SK-N-SH treated with all-trans-retinoic acid at 6 μM for 48 hours (cell line): ENCODE results near the gene RAPH1.

Experiments used
- ATAC-seq: fragments of 200-7000 bp; cut with Tn5 transposase; 3 replicates; pipeline ENCODE4 v1.9.1; 2020; ENCODE audit warnings: mild to moderate bottlenecking, moderate library complexity
- ARNTL ChIP-seq: fragments of 450-650 bp; formaldehyde crosslinking; IDR thresholded peaks from 2 replicates; pipeline ENCODE4 v1.5.0; 2020; ENCODE audit warnings: low read depth, mild to moderate bottlenecking, moderate library complexity, borderline replicate concordance
- BACH2 ChIP-seq: fragments of 250-450 bp; sonication (Bioruptor Pico); IDR thresholded peaks from 2 replicates; pipeline ENCODE4 v1.9.0; 2021; ENCODE audit warnings: mild to moderate bottlenecking, borderline replicate concordance
- CSDC2 ChIP-seq: fragments of 250-450 bp; sonication (Bioruptor Pico); IDR thresholded peaks from 2 replicates; pipeline ENCODE4 v1.5.0; 2020; ENCODE audit warnings: mild to moderate bottlenecking, moderate library complexity
- ESRRG ChIP-seq: fragments of 250-450 bp; sonication (Bioruptor Pico); IDR thresholded peaks from 2 replicates; pipeline ENCODE4 v1.6.1; 2021; ENCODE audit warnings: mild to moderate bottlenecking
- GLIS3 ChIP-seq: fragments of 250-450 bp; sonication (Bioruptor Pico); IDR thresholded peaks from 2 replicates; pipeline ENCODE4 v1.5.0; 2020; ENCODE audit warnings: mild to moderate bottlenecking, moderate library complexity
- ISL1 ChIP-seq: fragments of 250-450 bp; sonication (Bioruptor Pico); IDR thresholded peaks from 2 replicates; pipeline ENCODE4 v2.1.2; 2022; ENCODE audit warnings: mild to moderate bottlenecking, moderate library complexity
- OSR1 ChIP-seq: fragments of 250-450 bp; sonication (Bioruptor Pico); IDR thresholded peaks from 2 replicates; pipeline ENCODE4 v1.8.0; 2022; ENCODE audit warnings: moderate library complexity, mild to moderate bottlenecking, inconsistent platforms
- RARB ChIP-seq: fragments of 250-450 bp; sonication (Bioruptor Pico); IDR thresholded peaks from 2 replicates; pipeline ENCODE4 v1.8.0; 2021; ENCODE audit warnings: mild to moderate bottlenecking, moderate library complexity
- SNAI2 ChIP-seq: fragments of 250-450 bp; sonication (Bioruptor Pico); IDR thresholded peaks from 2 replicates; pipeline ENCODE4 v1.5.0; 2020; ENCODE audit warnings: mild to moderate bottlenecking, moderate library complexity
- TCF4 ChIP-seq: fragments of 250-450 bp; sonication (Bioruptor Pico); IDR thresholded peaks from 2 replicates; pipeline ENCODE4 v1.8.0; 2021; ENCODE audit warnings: mild to moderate bottlenecking, moderate library complexity, borderline replicate concordance
- TOX ChIP-seq: fragments of 250-450 bp; sonication (Bioruptor Pico); IDR thresholded peaks from 2 replicates; pipeline ENCODE4 v1.8.0; 2021; ENCODE audit warnings: mild to moderate bottlenecking, moderate library complexity, borderline replicate concordance
- ZC3H10 ChIP-seq: fragments of 250-450 bp; sonication (Bioruptor Pico); IDR thresholded peaks from 2 replicates; pipeline ENCODE4 v1.5.1; 2021; ENCODE audit warnings: mild to moderate bottlenecking, moderate library complexity
- ZFP3 ChIP-seq: fragments of 250-450 bp; sonication (Bioruptor Pico); IDR thresholded peaks from 2 replicates; pipeline ENCODE4 v1.5.0; 2020; ENCODE audit warnings: mild to moderate bottlenecking, moderate library complexity
- ZFP30 ChIP-seq: fragments of 450-650 bp; formaldehyde crosslinking; IDR thresholded peaks from 2 replicates; pipeline ENCODE4 v1.5.0; 2022; ENCODE audit warnings: mild to moderate bottlenecking, moderate library complexity
- ZNF565 ChIP-seq: fragments of 450-650 bp; formaldehyde crosslinking; conservative IDR thresholded peaks from 2 replicates; pipeline ENCODE4 v1.5.0; 2020; ENCODE audit warnings: low read depth, mild to moderate bottlenecking, moderate library complexity
- ZNF70 ChIP-seq: fragments of 450-650 bp; formaldehyde crosslinking; IDR thresholded peaks from 2 replicates; pipeline ENCODE4 v1.5.0; 2020; ENCODE audit warnings: mild to moderate bottlenecking, moderate library complexity
- TF ChIP-seq, protein P1 (sequence below): fragments of 250-450 bp; sonication (Bioruptor Pico); IDR thresholded peaks from 2 replicates; pipeline ENCODE4 v1.8.0; 2021; ENCODE audit warnings: low read depth, mild to moderate bottlenecking, moderate library complexity, borderline replicate concordance
- TF ChIP-seq, protein P2 (sequence below): fragments of 250-450 bp; sonication (Bioruptor Pico); IDR thresholded peaks from 2 replicates; pipeline ENCODE4 v1.5.1; 2021; ENCODE audit warnings: mild to moderate bottlenecking, moderate library complexity
- TF ChIP-seq, protein P3 (sequence below): fragments of 250-450 bp; sonication (Bioruptor Pico); IDR thresholded peaks from 2 replicates; pipeline ENCODE4 v1.5.0; 2020; ENCODE audit warnings: mild to moderate bottlenecking, moderate library complexity
- TF ChIP-seq, protein P4 (sequence below): fragments of 250-450 bp; sonication (Bioruptor Pico); IDR thresholded peaks from 2 replicates; pipeline ENCODE4 v1.5.1; 2020; ENCODE audit warnings: low read depth, mild to moderate bottlenecking, moderate library complexity

RAPH1 gene

DNA sequence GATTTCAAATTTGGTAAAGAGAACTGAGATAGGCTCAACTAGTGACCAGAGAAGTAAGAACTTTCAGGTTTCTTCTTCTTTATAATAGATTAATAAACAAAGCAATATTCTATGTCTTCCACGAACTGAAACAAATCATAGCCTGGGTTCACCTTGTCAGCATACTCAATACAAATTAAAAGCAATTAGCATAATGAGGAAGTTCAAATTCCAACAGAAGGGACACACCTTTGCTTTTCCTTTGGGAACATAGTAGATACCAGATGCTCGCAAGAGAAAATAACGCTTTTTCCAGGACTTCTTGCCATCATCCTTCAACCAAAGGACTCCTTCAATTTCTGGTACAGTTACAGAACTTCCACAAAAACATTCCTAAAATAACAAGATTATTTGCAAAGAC is 79.9 kb downstream of the RAPH1 start (continued):
- TF ChIP-seq, protein P1, sequence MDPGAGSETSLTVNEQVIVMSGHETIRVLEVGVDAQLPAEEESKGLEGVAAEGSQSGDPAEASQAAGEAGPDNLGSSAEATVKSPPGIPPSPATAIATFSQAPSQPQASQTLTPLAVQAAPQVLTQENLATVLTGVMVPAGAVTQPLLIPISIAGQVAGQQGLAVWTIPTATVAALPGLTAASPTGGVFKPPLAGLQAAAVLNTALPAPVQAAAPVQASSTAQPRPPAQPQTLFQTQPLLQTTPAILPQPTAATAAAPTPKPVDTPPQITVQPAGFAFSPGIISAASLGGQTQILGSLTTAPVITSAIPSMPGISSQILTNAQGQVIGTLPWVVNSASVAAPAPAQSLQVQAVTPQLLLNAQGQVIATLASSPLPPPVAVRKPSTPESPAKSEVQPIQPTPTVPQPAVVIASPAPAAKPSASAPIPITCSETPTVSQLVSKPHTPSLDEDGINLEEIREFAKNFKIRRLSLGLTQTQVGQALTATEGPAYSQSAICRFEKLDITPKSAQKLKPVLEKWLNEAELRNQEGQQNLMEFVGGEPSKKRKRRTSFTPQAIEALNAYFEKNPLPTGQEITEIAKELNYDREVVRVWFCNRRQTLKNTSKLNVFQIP (CRISPR knock-in tag) = no peak
- no peak for TF ChIP-seq CSDC2
- TF ChIP-seq ESRRG = no peak

DNA sequence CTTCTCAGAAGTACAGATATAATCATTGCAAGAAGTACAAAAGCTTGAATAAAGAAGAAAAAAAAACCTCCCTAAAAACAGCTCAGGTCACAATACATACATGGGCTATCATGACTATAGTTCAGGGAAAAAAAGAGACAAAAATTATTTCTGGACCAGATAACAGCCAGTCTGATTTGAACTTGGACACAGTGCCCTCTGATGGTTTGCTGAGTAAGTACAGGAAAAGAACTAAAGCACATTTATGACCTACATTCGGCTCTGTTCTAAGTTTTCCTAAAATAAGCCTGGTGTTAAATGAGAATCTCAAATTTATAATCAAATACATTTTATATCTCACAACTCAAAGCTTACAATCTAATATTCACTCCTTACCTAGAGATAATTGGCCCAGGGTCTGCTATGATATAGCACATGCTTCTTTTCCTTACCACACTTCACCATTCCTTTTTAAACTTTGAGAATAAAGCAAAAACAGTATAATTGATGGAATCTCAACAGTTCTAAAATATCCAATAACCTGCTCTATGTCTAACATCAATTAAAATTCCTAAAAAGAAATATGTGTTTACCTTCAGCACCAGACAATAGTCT is 81.1 kb downstream of the RAPH1 start:
- peak; percentile 63 for ATAC-seq
- TF ChIP-seq TOX (CRISPR knock-in tag) (no peak), ZNF70 (CRISPR knock-in tag) (no peak), GLIS3 (CRISPR knock-in tag) (no peak), BACH2 (CRISPR knock-in tag) (no peak), RARB (no peak), SNAI2 (CRISPR knock-in tag) (no peak), ESRRG (no peak), ISL1 (no peak), ZFP30 (CRISPR knock-in tag) (no peak), ZFP3 (no peak), ARNTL (CRISPR knock-in tag) (no peak), ZNF565 (CRISPR knock-in tag) (no peak), CSDC2 (no peak), TCF4 (CRISPR knock-in tag) (no peak), OSR1 (CRISPR knock-in tag) (no peak), ZC3H10 (CRISPR knock-in tag) (no peak)
- TF ChIP-seq, protein P2, sequence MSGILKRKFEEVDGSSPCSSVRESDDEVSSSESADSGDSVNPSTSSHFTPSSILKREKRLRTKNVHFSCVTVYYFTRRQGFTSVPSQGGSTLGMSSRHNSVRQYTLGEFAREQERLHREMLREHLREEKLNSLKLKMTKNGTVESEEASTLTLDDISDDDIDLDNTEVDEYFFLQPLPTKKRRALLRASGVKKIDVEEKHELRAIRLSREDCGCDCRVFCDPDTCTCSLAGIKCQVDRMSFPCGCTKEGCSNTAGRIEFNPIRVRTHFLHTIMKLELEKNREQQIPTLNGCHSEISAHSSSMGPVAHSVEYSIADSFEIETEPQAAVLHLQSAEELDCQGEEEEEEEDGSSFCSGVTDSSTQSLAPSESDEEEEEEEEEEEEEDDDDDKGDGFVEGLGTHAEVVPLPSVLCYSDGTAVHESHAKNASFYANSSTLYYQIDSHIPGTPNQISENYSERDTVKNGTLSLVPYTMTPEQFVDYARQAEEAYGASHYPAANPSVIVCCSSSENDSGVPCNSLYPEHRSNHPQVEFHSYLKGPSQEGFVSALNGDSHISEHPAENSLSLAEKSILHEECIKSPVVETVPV (CRISPR knock-in tag) = no peak
- TF ChIP-seq, protein P3, sequence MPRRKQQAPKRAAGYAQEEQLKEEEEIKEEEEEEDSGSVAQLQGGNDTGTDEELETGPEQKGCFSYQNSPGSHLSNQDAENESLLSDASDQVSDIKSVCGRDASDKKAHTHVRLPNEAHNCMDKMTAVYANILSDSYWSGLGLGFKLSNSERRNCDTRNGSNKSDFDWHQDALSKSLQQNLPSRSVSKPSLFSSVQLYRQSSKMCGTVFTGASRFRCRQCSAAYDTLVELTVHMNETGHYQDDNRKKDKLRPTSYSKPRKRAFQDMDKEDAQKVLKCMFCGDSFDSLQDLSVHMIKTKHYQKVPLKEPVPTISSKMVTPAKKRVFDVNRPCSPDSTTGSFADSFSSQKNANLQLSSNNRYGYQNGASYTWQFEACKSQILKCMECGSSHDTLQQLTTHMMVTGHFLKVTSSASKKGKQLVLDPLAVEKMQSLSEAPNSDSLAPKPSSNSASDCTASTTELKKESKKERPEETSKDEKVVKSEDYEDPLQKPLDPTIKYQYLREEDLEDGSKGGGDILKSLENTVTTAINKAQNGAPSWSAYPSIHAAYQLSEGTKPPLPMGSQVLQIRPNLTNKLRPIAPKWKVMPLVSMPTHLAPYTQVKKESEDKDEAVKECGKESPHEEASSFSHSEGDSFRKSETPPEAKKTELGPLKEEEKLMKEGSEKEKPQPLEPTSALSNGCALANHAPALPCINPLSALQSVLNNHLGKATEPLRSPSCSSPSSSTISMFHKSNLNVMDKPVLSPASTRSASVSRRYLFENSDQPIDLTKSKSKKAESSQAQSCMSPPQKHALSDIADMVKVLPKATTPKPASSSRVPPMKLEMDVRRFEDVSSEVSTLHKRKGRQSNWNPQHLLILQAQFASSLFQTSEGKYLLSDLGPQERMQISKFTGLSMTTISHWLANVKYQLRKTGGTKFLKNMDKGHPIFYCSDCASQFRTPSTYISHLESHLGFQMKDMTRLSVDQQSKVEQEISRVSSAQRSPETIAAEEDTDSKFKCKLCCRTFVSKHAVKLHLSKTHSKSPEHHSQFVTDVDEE (CRISPR knock-in tag) = no peak
- TF ChIP-seq, protein P4, sequence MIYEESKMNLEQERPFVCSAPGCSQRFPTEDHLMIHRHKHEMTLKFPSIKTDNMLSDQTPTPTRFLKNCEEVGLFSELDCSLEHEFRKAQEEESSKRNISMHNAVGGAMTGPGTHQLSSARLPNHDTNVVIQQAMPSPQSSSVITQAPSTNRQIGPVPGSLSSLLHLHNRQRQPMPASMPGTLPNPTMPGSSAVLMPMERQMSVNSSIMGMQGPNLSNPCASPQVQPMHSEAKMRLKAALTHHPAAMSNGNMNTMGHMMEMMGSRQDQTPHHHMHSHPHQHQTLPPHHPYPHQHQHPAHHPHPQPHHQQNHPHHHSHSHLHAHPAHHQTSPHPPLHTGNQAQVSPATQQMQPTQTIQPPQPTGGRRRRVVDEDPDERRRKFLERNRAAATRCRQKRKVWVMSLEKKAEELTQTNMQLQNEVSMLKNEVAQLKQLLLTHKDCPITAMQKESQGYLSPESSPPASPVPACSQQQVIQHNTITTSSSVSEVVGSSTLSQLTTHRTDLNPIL = no peak

DNA sequence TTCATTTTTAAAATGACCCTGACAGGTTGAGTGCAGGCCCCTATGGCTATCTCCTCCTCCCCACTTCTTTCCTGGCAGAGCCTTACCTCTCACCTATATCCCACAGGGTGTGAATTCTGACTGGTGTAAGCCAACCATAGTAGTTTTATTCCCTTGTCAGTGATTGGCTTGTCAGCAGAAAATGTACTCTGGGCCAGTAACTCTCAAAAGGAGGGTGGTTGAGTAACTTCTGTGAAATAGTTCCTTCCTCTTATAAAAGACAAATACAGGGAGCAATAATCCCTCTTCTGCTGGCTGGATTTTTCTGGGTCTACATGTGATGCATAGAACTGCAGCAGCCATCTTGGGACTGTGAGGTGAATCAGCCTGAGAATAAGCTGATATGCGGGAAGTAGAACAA is 83.4 kb downstream of the RAPH1 start:
- peak; percentile 9 for ATAC-seq
- TF ChIP-seq BACH2 (CRISPR knock-in tag) (no peak), ARNTL (CRISPR knock-in tag) (no peak)
- TF ChIP-seq, protein P4 = no peak
- TF ChIP-seq, protein P3 (CRISPR knock-in tag) = no peak
- TF ChIP-seq, all 23 proteins: peak for 0
